HL-60 (cell line): ENCODE data around the gene ATF1.
"Not testable (repeated sequence)": the region's sequence is repeated elsewhere in the genome, so short reads cannot be mapped to it uniquely, and the experiment has no call there.

Source experiments
- CTCF ChIP-seq: IDR thresholded peaks from one replicate; pipeline ENCODE4 v1.5.1; 2011; ENCODE audit warnings: low read length, control low read depth, inconsistent platforms; ENCODE audit not compliant: insufficient read depth
- SPI1 ChIP-seq: IDR thresholded peaks from 2 replicates; pipeline ENCODE4 v1.6.1; 2012; ENCODE audit warnings: low read depth, mild to moderate bottlenecking, borderline replicate concordance

GRCh38 chr12:50809131-50809530 lies 45.2 kb downstream of the ATF1 start:
- TF ChIP-seq CTCF, SPI1: not testable (repeated sequence)
